GM12801 (cell line): Measurements from ENCODE around the gene ARHGAP35.

Source experiments
- TF ChIP-seq, protein P1 (sequence below): IDR thresholded peaks from one replicate; pipeline ENCODE4 v1.5.1; 2011; ENCODE audit warnings: control low read depth; ENCODE audit not compliant: insufficient read length; ENCODE audit errors: extremely low read depth

The ARHGAP35 gene

DNA sequence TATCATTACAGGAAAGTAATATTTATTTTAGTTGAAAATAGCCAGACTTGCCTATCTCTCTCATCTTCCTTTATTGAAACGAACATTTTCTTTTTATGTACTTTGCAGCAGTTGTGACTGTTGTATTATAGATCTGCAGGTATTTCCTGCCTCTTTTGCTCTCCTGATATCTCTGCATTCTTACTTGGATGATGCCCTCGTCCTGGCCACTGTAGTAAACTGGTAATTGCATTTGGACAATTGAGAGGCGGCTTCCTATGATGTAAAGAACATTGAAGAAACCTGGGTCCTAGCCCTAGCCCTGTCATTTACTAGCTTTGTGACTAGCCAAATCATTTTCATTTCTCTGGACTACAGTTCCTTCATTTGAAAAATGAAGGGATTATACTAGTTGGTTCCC is 6.4 kb downstream of the ARHGAP35 start:
- TF ChIP-seq, protein P1, sequence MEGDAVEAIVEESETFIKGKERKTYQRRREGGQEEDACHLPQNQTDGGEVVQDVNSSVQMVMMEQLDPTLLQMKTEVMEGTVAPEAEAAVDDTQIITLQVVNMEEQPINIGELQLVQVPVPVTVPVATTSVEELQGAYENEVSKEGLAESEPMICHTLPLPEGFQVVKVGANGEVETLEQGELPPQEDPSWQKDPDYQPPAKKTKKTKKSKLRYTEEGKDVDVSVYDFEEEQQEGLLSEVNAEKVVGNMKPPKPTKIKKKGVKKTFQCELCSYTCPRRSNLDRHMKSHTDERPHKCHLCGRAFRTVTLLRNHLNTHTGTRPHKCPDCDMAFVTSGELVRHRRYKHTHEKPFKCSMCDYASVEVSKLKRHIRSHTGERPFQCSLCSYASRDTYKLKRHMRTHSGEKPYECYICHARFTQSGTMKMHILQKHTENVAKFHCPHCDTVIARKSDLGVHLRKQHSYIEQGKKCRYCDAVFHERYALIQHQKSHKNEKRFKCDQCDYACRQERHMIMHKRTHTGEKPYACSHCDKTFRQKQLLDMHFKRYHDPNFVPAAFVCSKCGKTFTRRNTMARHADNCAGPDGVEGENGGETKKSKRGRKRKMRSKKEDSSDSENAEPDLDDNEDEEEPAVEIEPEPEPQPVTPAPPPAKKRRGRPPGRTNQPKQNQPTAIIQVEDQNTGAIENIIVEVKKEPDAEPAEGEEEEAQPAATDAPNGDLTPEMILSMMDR, result no peak

DNA sequence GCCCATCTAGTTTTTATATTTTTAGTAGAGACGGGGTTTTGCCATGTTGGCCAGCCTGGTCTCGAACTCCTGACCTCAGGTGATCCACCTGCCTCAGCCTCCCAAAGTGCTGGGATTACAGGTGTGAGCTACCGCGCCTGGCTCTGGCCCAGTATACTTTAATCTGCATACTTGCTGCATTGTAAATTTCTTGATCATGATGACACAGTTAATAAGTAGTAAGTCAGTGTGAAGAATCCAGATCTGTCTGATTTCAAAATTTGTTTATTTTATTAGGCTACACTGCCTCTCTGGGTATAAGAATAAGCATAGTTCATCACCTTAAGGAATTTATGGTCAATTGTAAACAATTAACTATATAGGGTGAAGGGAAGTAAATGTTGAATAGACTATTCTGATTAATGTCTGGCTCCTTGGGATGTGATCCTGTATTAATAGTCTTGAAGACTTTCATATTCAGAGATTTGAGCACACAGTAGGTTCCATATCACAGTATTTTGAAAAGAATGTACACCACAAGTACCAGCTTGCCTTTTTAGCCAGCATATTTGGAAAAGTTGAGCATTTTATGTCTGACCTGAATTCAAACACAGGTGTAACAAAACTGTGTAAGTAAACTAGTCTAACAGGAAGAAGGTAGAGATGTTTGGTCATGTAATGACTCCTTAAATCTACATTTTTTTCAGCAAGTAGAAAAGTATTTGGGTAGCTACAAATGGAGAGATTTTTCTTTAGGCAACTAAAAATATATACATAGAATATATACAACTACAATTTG is 7.4 kb downstream of the ARHGAP35 start:
- TF ChIP-seq, protein P1, result no peak

DNA sequence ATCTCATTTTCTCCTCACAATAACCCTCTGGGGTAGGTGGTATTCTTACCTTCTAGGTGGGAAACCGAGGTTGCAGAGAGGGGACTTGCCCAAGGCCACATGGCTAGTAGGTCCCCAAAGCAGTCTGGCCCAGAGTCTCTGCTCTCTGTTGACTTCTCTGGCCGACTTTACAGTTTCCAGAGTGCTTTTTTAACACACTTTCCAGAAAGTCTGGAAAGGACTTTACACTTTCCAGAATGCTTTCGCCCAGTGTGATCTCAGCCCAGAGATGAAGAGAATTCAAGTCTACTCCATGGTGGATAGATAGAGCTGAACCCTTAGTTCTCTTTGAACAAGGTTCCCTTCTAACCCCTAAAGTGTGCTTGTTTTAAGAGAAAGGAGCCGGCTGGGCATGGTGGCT is 12.2 kb downstream of the ARHGAP35 start:
- TF ChIP-seq, protein P1, result no peak

DNA sequence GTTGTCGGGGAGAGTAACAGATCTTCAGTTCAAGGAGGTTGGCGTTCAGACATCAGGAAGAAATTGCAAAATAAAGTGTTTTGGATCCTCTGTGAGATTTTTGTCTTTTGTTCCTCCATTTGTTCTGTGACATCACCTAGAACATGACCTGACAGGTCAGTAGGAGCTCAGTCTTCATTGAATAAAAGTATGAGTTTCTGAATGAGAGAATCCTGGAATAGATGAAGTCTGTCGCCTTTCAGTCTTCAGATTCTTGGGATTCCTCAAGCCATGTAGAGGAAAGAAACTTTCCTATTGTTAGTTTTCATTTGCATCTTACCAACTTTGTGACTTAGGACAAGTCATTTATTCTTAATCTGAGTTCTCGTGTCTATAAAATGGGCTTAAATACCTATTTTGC is 14.4 kb downstream of the ARHGAP35 start:
- TF ChIP-seq, protein P1, result no peak

DNA sequence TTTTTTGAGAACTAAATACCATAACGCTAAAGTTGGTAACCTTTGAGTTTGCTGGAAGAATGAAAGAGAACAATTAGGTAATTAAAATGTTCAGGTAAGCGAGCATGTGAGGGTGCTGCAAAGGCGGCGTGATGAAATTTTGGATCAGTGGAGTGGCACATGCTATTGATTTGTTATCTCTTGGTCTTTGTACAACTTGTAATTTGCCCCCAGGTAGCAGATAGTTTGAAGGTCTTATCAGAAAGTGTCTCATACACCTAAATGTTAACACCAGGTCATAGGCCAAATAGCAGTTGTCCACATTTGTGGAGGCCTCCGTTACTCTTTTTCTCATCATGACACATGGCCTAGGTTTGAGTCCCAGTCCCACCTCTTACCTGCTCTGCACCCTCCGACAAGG is 14.9 kb downstream of the ARHGAP35 start:
- TF ChIP-seq, protein P1, result no peak

DNA sequence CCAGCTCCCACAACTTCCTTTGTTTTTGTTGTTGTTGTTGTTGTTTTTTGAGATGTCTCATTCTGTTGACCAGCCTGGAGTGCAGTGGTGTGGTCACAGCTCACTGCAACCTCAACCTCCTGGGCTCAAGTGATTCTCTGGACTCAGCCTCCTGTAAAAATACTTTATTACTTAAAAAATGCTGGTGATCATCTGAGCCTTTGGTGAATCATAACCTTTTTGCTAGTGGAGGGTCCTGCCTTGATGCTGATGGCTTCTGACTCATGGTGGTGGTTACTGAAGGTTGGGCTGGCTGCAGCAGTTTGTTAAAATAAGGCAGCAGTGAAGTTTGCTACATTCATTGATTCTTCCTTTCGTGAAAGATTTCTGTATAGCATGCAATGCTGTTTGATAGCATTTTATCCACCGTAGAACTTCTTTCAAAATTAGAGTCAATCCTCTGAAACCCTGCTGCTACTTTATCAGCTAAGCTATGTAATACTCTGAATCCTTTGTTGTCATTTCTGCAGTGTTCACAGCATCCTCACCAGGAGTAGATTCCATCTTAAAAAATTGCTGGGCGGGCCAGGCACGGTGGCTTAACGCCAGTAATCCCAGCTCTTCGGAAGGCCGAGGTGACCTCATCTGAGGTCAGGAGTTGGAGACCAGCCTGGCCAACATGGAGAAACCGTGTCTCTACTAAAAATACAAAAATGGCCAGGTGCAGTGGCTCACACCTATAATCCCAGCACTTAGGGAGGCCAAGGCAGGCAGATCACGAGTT is 18.0 kb downstream of the ARHGAP35 start:
- TF ChIP-seq, protein P1, result no peak

DNA sequence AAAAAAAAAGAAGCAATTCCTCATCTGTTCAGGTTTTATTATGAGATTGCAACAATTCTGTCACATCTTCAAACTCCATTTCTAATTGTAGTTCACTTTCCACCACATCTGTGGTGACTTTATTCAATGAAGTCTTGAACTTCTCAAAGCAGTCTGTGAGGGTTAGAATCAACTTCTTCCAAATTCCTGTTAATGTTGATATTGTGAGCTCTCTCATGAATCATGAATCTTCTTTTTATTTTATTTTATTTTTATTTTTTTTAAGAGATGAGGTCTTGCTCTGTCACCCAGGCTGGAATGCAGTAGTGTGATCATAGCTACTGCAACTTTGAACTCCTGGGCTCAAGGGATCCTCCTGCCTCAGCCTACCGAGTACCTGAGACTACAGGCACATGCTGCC is 19.6 kb downstream of the ARHGAP35 start:
- TF ChIP-seq, protein P1, result no peak
